Frontal cortex (tissue), 4 donors: ENCODE results near the gene SIVA1. TPM values are rescaled to one million over a fixed set of nuclear protein-coding genes. Genes with fewer than 3 reads are reported as not detected.

Experiments used
- DNase-seq, 2 donors: peaks; one replicate each; pipeline ENCODE4 v3.0.0; 2012; ENCODE audit warnings: low spot score in 2 of 2
- FAIRE-seq: peaks from 2 replicates; lab custom pipeline; 2012; peaks lifted over from hg19 to GRCh38; lab: Jason Lieb, UNC
- total RNA-seq: library from RNA; depleted of rRNA; stranded (reverse); fragments of >200 nt; gene quantifications from one replicate; pipeline ENCODE4 v1.2.3, GENCODE V29; 2014
- donor health status: control.
- donor health status: control.
- donor health status: control.

SIVA1 gene
- total RNA-seq, 1 donor from 2014 or later, result 20.4 TPM

DNA sequence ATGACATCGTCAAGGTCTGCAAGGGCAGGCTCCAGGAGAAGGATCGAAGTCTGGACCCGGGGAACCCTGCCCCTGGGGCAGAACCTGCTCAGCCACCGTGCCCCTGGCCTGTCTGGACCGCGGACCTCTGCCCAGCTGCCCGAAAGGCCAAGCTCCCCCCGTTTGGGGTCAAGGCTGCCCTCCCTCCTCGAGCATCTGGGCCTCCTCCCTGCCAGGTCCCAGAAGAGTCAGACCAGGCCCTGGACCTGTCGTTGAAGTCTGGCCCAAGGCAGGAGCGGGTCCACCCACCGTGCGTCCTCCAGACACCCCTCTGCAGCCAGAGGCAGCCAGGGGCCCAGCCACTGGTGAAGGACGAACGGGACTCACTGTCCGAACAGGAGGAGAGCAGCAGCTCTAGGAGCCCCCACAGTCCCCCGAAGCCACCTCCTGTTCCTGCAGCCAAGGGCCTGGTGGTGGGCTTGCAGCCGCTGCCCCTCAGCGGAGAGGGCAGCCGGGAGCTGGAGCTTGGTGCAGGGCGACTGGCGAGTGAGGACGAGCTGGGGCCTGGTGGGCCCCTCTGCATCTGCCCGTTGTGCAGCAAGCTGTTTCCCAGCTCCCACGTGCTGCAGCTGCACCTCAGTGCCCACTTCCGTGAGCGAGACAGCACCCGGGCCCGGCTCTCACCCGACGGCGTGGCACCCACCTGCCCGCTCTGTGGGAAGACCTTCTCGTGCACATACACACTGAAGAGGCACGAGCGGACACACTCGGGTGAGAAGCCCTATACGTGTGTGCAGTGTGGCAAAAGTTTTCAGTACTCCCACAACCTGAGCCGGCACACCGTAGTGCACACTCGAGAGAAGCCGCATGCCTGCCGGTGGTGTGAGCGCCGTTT, 48.8 kb downstream of the SIVA1 start:
- FAIRE-seq (no peak), DNase-seq (no peak)

DNA sequence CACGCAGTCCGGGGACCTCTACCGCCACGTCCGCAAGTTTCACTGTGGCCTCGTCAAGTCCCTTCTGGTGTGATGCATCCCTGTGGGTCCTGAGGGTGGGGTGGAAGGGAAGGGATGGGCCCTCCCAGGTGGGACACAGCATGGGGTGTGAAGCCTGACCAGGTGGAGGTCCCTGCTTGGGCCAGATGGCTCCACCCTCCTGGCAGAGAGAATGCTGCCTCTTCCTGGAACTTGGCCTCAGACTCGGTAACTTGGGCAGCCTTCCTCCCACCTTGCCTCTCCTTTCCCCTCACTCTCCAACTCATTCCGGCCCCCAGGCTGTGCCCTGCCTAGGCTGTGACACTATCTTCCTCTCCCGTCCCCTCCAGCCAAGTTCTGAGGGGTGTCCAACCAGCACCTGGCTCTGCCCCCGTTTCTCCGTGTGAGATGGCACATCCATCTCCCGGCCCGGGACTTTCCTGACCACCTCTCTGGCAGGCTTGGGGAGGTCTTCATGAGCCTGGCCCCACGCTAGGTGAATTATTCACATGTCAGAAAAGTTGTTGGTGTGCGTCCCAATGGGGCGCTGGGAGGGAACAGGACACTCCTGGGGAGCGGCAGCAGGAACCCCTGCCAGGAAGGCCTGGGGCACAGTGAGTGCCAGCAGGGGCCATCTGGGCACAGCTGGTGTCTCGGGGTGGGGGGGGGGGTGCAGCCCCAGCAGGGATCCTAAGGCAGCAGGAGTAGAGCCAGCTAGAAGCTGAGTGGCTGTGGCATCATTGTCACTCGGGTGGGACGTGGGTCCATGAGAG, 49.6 kb downstream of the SIVA1 start:
- no peak for DNase-seq
- no peak for FAIRE-seq

- FAIRE-seq (no peak), DNase-seq (no peak)
Observed at GRCh38 chr14:104803280-104803911, 50.4 kb downstream of the SIVA1 start.

DNA sequence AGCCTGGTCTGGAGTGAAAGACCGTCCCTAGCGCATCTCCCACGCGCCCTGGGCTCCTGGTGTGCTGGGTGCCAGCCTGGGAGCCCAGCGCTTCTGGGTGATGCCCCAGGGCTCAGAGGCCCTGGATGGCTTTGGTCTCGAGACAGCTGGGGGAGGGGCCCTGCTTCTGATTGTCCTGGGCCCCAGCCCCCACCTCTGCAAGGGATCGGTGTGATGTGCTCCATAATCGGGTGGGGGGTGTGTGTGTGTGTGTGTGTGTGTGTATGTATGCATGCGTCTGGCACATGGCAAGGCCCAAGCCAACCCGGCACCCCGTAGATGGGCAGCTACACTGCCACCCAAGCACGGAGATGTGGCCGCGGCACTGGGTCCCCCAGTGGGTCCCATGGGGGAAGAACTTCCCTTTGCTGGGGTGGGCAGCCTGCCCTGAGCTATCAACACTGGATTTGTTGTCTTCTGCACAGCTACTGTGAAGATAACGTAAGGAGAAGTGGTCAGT, 51.0 kb downstream of the SIVA1 start:
- FAIRE-seq, result no peak
- no peak for DNase-seq

- FAIRE-seq (no peak), DNase-seq (no peak)
Observed at GRCh38 chr14:104804481-104805325, 51.8 kb downstream of the SIVA1 start.

DNA sequence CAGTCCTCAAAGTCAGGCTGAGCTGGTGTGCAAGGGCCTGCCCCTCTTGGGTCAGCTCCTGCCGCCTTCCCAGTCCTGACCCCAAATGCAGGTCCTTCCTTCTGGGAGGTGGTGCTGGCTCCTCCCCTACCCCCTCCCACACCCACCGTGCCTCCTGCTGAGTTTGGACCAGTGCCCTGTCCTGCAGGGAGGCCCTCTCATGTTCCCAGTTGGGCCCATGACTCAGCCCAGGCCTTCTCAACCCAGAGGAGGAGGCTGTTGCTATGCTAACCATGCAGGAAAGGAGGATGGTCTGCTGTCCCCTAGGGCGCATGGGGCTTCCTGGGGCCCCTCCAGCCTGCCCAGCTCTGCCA, 52.4 kb downstream of the SIVA1 start:
- DNase-seq (no peak), FAIRE-seq (no peak)

GRCh38 chr14:104805941-104806624, 53.1 kb downstream of the SIVA1 start:
- FAIRE-seq (no peak), DNase-seq (no peak)

DNA sequence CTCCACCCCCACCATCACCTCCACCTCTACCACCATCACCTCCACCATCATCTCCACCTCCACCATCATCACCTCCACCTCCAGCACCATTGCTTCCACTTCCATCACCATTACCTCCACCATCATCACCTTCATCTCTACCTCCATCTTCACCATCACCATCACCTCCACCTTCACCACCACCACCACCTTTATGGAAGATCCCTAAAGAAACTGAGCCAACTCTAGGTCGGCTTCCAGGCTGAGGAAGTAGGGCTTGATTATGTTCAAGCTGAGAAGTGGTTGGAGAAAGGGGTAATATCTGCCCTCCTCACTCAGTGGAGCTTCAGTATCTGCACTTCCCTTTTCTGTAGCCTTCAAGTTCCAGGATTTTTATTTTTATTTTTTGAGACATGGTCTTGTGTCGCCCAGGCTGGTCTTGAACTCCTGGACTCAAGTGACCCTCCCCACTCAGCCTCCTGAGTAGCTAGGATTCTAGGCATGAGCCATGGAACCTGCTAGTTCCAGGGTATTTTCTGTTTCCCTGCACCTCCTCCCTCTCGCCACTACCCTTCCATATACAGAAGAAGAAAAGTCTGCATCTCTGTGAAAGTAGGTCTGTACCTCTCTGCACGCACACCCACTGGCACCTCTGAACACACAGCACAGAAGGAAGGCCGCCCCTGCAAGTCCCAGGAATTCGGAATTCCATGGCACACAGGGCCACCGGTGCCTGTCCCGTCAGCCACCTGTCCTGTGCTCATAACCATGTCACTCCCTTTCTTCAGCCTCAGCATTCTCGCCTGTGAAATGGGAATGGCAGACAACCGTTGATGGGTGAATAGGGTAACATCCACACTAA, 53.9 kb downstream of the SIVA1 start:
- FAIRE-seq (no peak), DNase-seq (no peak)

DNA sequence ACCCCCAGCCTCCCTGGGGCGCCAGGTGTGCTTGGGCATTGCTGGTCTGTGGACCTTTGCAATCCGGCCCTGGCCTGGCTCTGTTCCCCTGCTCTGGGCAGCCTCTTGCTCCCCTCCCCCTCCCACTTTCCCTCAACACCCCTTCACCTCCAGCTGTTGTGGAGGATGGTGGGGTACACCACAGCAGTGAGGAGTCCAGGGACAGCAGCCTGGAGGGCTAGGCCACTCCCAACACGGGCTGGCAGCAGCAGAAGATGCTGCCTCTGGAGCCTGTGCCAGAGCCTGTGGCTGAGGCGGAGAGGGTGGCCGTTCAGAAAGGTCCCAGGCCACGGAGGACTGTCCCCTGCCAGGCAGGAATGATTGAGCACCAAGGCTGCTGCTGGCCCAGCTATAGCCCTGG, 55.5 kb downstream of the SIVA1 start:
- DNase-seq (no peak), FAIRE-seq (no peak)

Other genes with a start within 250 kb of the SIVA1 start
- not detected for gene C14orf180, start 173.4 kb upstream of the SIVA1 start, total RNA-seq
- 42.0 TPM for gene TMEM179, start 148.4 kb upstream of the SIVA1 start, total RNA-seq
- 5.3 TPM for gene INF2, start 63.5 kb upstream of the SIVA1 start, total RNA-seq
- 1.6 TPM for gene ADSS1, start 28.9 kb upstream of the SIVA1 start, total RNA-seq
- 130 TPM for gene AKT1, start 42.6 kb downstream of the SIVA1 start, total RNA-seq
- 0.41 TPM for gene ZBTB42, start 48.0 kb downstream of the SIVA1 start, total RNA-seq
- gene CEP170B, start 112.1 kb downstream of the SIVA1 start, total RNA-seq, result 18.3 TPM
- 3.7 TPM for gene PLD4, start 171.7 kb downstream of the SIVA1 start, total RNA-seq
- gene AHNAK2, start 225.2 kb downstream of the SIVA1 start, total RNA-seq, result 20.0 TPM
- gene CLBA1, start 232.6 kb downstream of the SIVA1 start, total RNA-seq, result 13.0 TPM